A549 (cell line): ENCODE measurements around the gene CRNKL1. TPM values are rescaled to one million over a fixed set of nuclear protein-coding genes. Genes with fewer than 3 reads are reported as not detected.
A peak's percentile ranks its signal among the peaks of the same experiment; 100 is the strongest.

Experiments
- ATAC-seq, 2 experiments: fragments of 200-7000 bp in 1 of 2; fragments of >200 bp in 1 of 2; cut with Nextera tagmentation in 1 of 2; cut with Tn5 transposase in 1 of 2; 3 replicates each; pipeline versions ENCODE4 v1.8.0 to v1.9.1; 2018 to 2020; ENCODE audit warnings: mild to moderate bottlenecking in 1 of 2, moderate library complexity in 1 of 2
- CTCF ChIA-PET: fragments of 300-600 bp; sonication (Branson Sonifier 250); formaldehyde crosslinking; extraction: SDS; loops from one replicate; lab custom pipeline; 2021; ENCODE audit warnings: antibody characterized with exemption, inconsistent platforms; lab: Yijun Ruan, JAX
- POLR2A ChIA-PET: fragments of 350-600 bp; formaldehyde crosslinking; extraction: SDS; loops from one replicate; lab custom pipeline; 2021; ENCODE audit warnings: antibody characterized with exemption, inconsistent platforms; lab: Yijun Ruan, JAX
- DNase-seq, 2 experiments: peaks; one replicate each; pipeline versions ENCODE4 v3.0.0 to v3.0.0-alpha.2; 2011 to 2016; ENCODE audit warnings: low read depth in 1 of 2, low spot score in 1 of 2
- FAIRE-seq: peaks from 2 replicates; lab custom pipeline; 2011; peaks lifted over from hg19 to GRCh38; lab: Jason Lieb, UNC
- H3K27ac ChIP-seq, 2 experiments: fragments of >200 bp; sonication (Bioruptor Twin); formaldehyde crosslinking; 3 replicates each; pipeline ENCODE4 v1.5.1; 2016 to 2017
- H3K4me1 ChIP-seq: fragments of >200 bp; sonication (Bioruptor Twin); formaldehyde crosslinking; 3 replicates; pipeline ENCODE4 v1.6.1; 2016
- H3K4me2 ChIP-seq: fragments of >200 bp; sonication (Bioruptor Twin); formaldehyde crosslinking; 3 replicates; pipeline ENCODE4 v1.6.1; 2016
- H3K4me3 ChIP-seq: fragments of >200 bp; sonication (Bioruptor Twin); formaldehyde crosslinking; 3 replicates; pipeline ENCODE4 v1.5.1; 2016
- H3K9me3 ChIP-seq: fragments of >200 bp; sonication (Bioruptor Twin); formaldehyde crosslinking; 3 replicates; pipeline ENCODE4 v1.6.1; 2016
- CHD4 ChIP-seq: fragments of 200-600 bp; sonication (generic); IDR thresholded peaks from 2 replicates; pipeline ENCODE4 v1.6.1; 2016; ENCODE audit warnings: antibody characterized with exemption, mild to moderate bottlenecking, borderline replicate concordance
- EP300 ChIP-seq, 2 experiments: fragments of >200 bp; sonication (Bioruptor Twin); formaldehyde crosslinking; IDR thresholded peaks; 2 replicates in 1 of 2; 3 replicates in 1 of 2; pipeline ENCODE4 v1.6.1; 2016 to 2017
- FOSL2 ChIP-seq, 2 experiments: fragments of 450-650 bp in 1 of 2; fragments of >200 bp in 1 of 2; sonication (Bioruptor Twin) in 1 of 2; formaldehyde crosslinking; IDR thresholded peaks; 2 replicates each; pipeline versions ENCODE4 v1.5.0 to v1.6.1; 2016 to 2020; ENCODE audit warnings: mild to moderate bottlenecking in 1 of 2, moderate library complexity in 1 of 2
- FOXS1 ChIP-seq: fragments of 250-450 bp; sonication (Bioruptor Pico); IDR thresholded peaks from 2 replicates; pipeline ENCODE4 v1.5.0; 2020; ENCODE audit warnings: mild to moderate bottlenecking, moderate library complexity
- GATA3 ChIP-seq: IDR thresholded peaks from 2 replicates; pipeline ENCODE4 v1.6.1; 2012; ENCODE audit warnings: borderline replicate concordance
- HDAC2 ChIP-seq: fragments of 200-600 bp; sonication (generic); IDR thresholded peaks from 2 replicates; pipeline ENCODE4 v1.6.1; 2016
- HOXA7 ChIP-seq: fragments of 250-450 bp; sonication (Bioruptor Pico); IDR thresholded peaks from 2 replicates; pipeline ENCODE4 v1.5.0; 2020; ENCODE audit warnings: mild to moderate bottlenecking, moderate library complexity
- HOXB5 ChIP-seq: fragments of 250-450 bp; sonication (Bioruptor Pico); IDR thresholded peaks from 2 replicates; pipeline ENCODE4 v1.5.0; 2020; ENCODE audit warnings: mild to moderate bottlenecking, moderate library complexity
- JUN ChIP-seq, 2 experiments: fragments of >200 bp; sonication (Bioruptor Twin); formaldehyde crosslinking; IDR thresholded peaks; 2 replicates in 1 of 2; 3 replicates in 1 of 2; pipeline ENCODE4 v1.6.1; 2016 to 2017
- JUNB ChIP-seq: fragments of >200 bp; sonication (Bioruptor Twin); formaldehyde crosslinking; IDR thresholded peaks from 2 replicates; pipeline ENCODE4 v1.6.1; 2016
- KDM1A ChIP-seq: fragments of 200-600 bp; sonication (generic); IDR thresholded peaks from 2 replicates; pipeline ENCODE4 v1.6.1; 2016; ENCODE audit warnings: low read depth, mild to moderate bottlenecking
- MAFK ChIP-seq: fragments of 450-650 bp; IDR thresholded peaks from 2 replicates; pipeline ENCODE4 v1.6.1; 2014; ENCODE audit not compliant: partially characterized antibody
- NPAS2 ChIP-seq: fragments of 250-450 bp; sonication (Bioruptor Pico); IDR thresholded peaks from 2 replicates; pipeline ENCODE4 v1.8.0; 2022; ENCODE audit warnings: mild to moderate bottlenecking, moderate library complexity, borderline replicate concordance
- SREBF2 ChIP-seq: fragments of 450-650 bp; IDR thresholded peaks from 2 replicates; pipeline ENCODE4 v1.6.1; 2014; ENCODE audit warnings: mild to moderate bottlenecking, moderate library complexity
- ZNF302 ChIP-seq: fragments of 250-450 bp; sonication (Bioruptor Pico); IDR thresholded peaks from 2 replicates; pipeline ENCODE4 v1.9.0; 2021; ENCODE audit warnings: inconsistent platforms, mild to moderate bottlenecking, moderate library complexity
- ZSCAN20 ChIP-seq: fragments of 250-450 bp; sonication (Bioruptor Pico); IDR thresholded peaks from 2 replicates; pipeline ENCODE4 v1.8.0; 2022; ENCODE audit warnings: mild to moderate bottlenecking, moderate library complexity
- WGBS: methylation state at CpG from one replicate; pipeline ENCODE4 v1.1.6; 2017; ENCODE audit errors: missing lambda C conversion rate; 5-methylcytosine and 5-hydroxymethylcytosine counted together
- polyA plus RNA-seq, 4 experiments: library from polyadenylated mRNA; depleted of rRNA in 3 of 4; stranded (reverse); fragments of >200 nt; fragmentation: RNase III in 1 of 4; extraction: RNeasy Plus Mini Kit Qiagen cat#74134 plus additional on column Dnase treatment in 1 of 4; gene quantifications; 2 replicates in 3 of 4; 3 replicates in 1 of 4; pipeline ENCODE4 v1.2.3, GENCODE V29; 2011 to 2017
- TF ChIP-seq, protein P1 (sequence below): fragments of >200 bp; sonication (Bioruptor Twin); formaldehyde crosslinking; IDR thresholded peaks from 3 replicates; pipeline ENCODE4 v1.5.1; 2016
- TF ChIP-seq, protein P2 (sequence below): IDR thresholded peaks from 2 replicates; pipeline ENCODE4 v1.6.1; 2012; ENCODE audit warnings: low read depth, borderline replicate concordance
- TF ChIP-seq, protein P3 (sequence below): fragments of 250-450 bp; sonication (Bioruptor Pico); IDR thresholded peaks from 2 replicates; pipeline ENCODE4 v1.5.0; 2021; ENCODE audit warnings: mild to moderate bottlenecking, moderate library complexity, borderline replicate concordance
- TF ChIP-seq, protein P4 (sequence below): fragments of >200 bp; sonication (Bioruptor Twin); formaldehyde crosslinking; IDR thresholded peaks from 3 replicates; pipeline ENCODE4 v1.6.1; 2016

CRNKL1 gene
- polyA plus RNA-seq, 2 of the 4 experiments (the other 2 are of a cell fraction), result 19.4 to 32.1 TPM

DNA sequence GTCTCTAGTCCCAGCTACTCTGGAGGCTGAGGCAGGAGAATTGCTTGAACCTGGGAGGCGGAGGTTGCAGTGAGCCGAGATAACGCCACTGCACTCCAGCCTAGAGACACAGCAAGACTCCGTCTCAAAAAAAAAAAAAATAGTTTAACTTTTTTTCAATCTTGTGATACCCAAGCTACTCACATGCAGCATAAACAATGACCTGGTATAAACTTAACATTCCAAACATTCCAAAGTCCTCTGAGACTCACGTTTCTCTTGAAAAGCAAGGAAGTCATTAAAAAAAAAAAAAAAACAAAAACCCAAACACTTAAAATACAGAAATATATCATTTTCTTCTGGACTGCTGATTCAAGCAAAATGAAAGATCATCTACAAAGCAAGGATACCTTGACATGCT lies 14.3 kb downstream of the CRNKL1 start:
- H3K27ac ChIP-seq, result no peak overlapping the region
- no peak for TF ChIP-seq ZSCAN20 (CRISPR knock-in tag)
- TF ChIP-seq FOXS1, result no peak
- TF ChIP-seq JUN (IDR thresholded peaks at IDR 0.05), result no peak
- TF ChIP-seq HOXA7 (CRISPR knock-in tag), result no peak
- TF ChIP-seq, all 56 proteins: peak for 0
- no peak for FAIRE-seq

DNA sequence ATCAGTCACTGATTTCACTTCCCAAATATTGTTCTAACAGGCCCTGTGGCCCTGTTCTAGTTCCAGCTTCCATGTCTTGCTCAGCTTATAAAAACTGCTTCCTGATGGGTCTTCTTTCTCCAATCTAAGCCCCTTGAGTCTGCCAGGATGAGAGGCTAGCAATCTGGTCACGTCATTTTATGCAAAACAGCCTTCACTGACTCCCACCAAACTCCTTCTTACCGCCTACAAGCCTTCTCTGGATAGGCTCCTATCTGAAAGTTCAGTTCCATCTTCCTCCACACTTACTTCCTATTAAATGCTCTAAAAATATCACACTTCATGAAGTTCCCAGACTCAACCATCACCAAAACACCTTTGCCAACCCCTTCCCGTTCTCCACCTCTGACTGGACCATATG lies 15.5 kb downstream of the CRNKL1 start:
- TF ChIP-seq, protein P1, sequence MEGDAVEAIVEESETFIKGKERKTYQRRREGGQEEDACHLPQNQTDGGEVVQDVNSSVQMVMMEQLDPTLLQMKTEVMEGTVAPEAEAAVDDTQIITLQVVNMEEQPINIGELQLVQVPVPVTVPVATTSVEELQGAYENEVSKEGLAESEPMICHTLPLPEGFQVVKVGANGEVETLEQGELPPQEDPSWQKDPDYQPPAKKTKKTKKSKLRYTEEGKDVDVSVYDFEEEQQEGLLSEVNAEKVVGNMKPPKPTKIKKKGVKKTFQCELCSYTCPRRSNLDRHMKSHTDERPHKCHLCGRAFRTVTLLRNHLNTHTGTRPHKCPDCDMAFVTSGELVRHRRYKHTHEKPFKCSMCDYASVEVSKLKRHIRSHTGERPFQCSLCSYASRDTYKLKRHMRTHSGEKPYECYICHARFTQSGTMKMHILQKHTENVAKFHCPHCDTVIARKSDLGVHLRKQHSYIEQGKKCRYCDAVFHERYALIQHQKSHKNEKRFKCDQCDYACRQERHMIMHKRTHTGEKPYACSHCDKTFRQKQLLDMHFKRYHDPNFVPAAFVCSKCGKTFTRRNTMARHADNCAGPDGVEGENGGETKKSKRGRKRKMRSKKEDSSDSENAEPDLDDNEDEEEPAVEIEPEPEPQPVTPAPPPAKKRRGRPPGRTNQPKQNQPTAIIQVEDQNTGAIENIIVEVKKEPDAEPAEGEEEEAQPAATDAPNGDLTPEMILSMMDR, result no peak
- no peak for TF ChIP-seq ZSCAN20 (CRISPR knock-in tag)
- no peak for TF ChIP-seq FOXS1
- TF ChIP-seq HDAC2, result no peak
- no peak for TF ChIP-seq JUNB
- TF ChIP-seq FOSL2 (IDR thresholded peaks at IDR 0.05), result no peak
- no peak for TF ChIP-seq FOSL2 (CRISPR knock-in tag; IDR thresholded peaks at IDR 0.05)
- TF ChIP-seq, protein P2, sequence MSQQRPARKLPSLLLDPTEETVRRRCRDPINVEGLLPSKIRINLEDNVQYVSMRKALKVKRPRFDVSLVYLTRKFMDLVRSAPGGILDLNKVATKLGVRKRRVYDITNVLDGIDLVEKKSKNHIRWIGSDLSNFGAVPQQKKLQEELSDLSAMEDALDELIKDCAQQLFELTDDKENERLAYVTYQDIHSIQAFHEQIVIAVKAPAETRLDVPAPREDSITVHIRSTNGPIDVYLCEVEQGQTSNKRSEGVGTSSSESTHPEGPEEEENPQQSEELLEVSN, result no peak
- no peak for TF ChIP-seq HOXB5
- no peak for TF ChIP-seq NPAS2 (CRISPR knock-in tag)
- ChIA-PET CTCF (interaction anchor here (2.3 kb wide), 1 partner anchor 9 kb away, joined by 7 read pairs; no protein-coding TSS in a partner anchor), POLR2A (no interaction called here)
- no peak overlapping the region for H3K4me3 ChIP-seq
- no peak for ATAC-seq
- FAIRE-seq, result no peak
- 95% methylated on average over 3 of the region's 3 CpGs for WGBS
- H3K27ac ChIP-seq, result no peak overlapping the region
- no peaks in the 10 kb centered on the region for H3K4me1 ChIP-seq
- no peak overlapping the region for H3K4me2 ChIP-seq
- no peak for DNase-seq
- no peaks in the 10 kb centered on the region for H3K9me3 ChIP-seq

More for the DNA sequence above, 14.3 kb downstream of the CRNKL1 start:
- ATAC-seq, result no peak
- 72% methylated on average over 5 of the region's 5 CpGs for WGBS
- DNase-seq, result no peak
- ChIA-PET POLR2A (interaction anchor here (1.3 kb wide), 1 partner anchor 15 kb away, joined by 9 read pairs; no protein-coding TSS in a partner anchor), CTCF (interaction anchor here (1.3 to 2.7 kb wide), 2 partner anchors 10 to 1405 kb away, joined by 3 to 7 read pairs; no protein-coding TSS in a partner anchor)
- H3K4me2 ChIP-seq, result no peak overlapping the region
- no peaks in the 10 kb centered on the region for H3K4me1 ChIP-seq
- H3K9me3 ChIP-seq, result no peaks in the 10 kb centered on the region
- no peak overlapping the region for H3K4me3 ChIP-seq

DNA sequence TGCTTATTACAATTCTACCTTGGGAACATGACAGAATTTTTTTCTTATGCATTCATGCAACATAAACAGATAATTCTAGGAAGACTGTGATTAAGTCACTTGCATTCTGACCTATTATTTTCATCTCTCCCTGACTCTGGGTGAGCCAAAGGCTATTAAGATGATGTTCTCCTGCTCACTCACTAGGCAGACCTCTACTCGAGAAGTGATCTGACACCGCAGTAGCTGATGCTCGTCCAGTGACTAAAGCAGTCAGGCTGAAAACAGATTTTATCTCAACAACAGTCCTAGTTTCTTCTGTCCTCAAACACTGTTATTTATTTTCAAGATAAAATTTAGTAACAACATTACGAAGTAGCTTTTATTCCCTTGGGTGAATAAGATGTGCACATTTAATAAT lies 17.8 kb downstream of the CRNKL1 start:
- WGBS, result 94% methylated on average over 4 of the region's 4 CpGs
- POLR2A ChIA-PET, result interaction anchor here (1.3 to 1.8 kb wide), 2 partner anchors 17 to 18 kb away, joined by 5 to 6 read pairs; partner anchors contain the start of genes CFAP61, CRNKL1 and NAA20
- no peak overlapping the region for H3K4me2 ChIP-seq
- H3K27ac ChIP-seq, result no peak overlapping the region
- CTCF ChIA-PET, result interaction anchor here (0.6 to 2.8 kb wide), 4 partner anchors 15 to 249 kb away, joined by 3 to 12 read pairs (median 4); partner anchors contain the start of gene NAA20
- H3K4me3 ChIP-seq, result no peak overlapping the region
- DNase-seq (no peak), ATAC-seq (no peak), FAIRE-seq (peak; percentile 96)
- no peaks in the 10 kb centered on the region for H3K9me3 ChIP-seq
- no peak for TF ChIP-seq NPAS2 (CRISPR knock-in tag)
- peak; percentile 4 for TF ChIP-seq MAFK
- no peaks in the 10 kb centered on the region for H3K4me1 ChIP-seq

DNA sequence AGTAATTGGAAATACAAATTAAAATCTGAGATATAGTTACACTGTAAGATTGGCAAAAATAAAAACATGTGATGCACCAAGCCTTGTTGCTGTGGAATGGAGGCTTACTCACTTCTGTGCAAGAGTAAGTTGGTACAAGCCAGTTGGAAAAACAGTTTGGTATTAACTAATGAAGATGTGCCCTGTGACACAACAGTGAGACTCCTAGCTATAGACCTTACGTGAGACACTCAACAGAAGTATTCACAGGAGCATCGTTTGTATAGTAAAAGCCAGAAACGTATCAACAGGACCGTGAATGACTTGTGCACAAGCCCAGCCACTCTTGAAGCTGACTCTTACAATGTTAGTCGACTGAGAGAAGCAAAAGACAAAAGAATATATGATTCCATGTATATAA lies 20.5 kb downstream of the CRNKL1 start:
- no peak for TF ChIP-seq ZNF302 (CRISPR knock-in tag)
- TF ChIP-seq, protein P3, sequence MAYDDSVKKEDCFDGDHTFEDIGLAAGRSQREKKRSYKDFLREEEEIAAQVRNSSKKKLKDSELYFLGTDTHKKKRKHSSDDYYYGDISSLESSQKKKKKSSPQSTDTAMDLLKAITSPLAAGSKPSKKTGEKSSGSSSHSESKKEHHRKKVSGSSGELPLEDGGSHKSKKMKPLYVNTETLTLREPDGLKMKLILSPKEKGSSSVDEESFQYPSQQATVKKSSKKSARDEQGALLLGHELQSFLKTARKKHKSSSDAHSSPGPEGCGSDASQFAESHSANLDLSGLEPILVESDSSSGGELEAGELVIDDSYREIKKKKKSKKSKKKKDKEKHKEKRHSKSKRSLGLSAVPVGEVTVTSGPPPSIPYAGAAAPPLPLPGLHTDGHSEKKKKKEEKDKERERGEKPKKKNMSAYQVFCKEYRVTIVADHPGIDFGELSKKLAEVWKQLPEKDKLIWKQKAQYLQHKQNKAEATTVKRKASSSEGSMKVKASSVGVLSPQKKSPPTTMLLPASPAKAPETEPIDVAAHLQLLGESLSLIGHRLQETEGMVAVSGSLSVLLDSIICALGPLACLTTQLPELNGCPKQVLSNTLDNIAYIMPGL (CRISPR knock-in tag), result no peak
- TF ChIP-seq, protein P4, sequence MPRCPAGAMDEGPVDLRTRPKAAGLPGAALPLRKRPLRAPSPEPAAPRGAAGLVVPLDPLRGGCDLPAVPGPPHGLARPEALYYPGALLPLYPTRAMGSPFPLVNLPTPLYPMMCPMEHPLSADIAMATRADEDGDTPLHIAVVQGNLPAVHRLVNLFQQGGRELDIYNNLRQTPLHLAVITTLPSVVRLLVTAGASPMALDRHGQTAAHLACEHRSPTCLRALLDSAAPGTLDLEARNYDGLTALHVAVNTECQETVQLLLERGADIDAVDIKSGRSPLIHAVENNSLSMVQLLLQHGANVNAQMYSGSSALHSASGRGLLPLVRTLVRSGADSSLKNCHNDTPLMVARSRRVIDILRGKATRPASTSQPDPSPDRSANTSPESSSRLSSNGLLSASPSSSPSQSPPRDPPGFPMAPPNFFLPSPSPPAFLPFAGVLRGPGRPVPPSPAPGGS, result no peak
- no peak for TF ChIP-seq FOXS1
- TF ChIP-seq GATA3, result no peak
- TF ChIP-seq EP300 (IDR thresholded peaks at IDR 0.05), result no peak
- no peak for TF ChIP-seq MAFK
- TF ChIP-seq SREBF2, result no peak
- no peak for TF ChIP-seq JUNB
- TF ChIP-seq CHD4, result no peak
- no peak for TF ChIP-seq NPAS2 (CRISPR knock-in tag)
- no peak for TF ChIP-seq KDM1A
- TF ChIP-seq, all 56 proteins: peak for 0
- ChIA-PET CTCF (interaction anchor here (2.8 kb wide), 1 partner anchor 15 kb away, joined by 12 read pairs; the partner anchor contains the start of gene NAA20), POLR2A (no interaction called here)
- peak; percentile 67 for FAIRE-seq
- Histone ChIP-seq H3K4me2 (no peak overlapping the region), H3K4me1 (no peaks in the 10 kb centered on the region), H3K9me3 (no peaks in the 10 kb centered on the region), H3K27ac (no peak overlapping the region), H3K4me3 (no peak overlapping the region)
- no peak for DNase-seq
- WGBS, result 87% methylated on average over 5 of the region's 5 CpGs
- peak in 1 of 2 experiments; percentile 52; a peak in 1 of 6 replicates for ATAC-seq
